ENCODE measurements around the gene PPP6R3.

PPP6R3 gene

DNA sequence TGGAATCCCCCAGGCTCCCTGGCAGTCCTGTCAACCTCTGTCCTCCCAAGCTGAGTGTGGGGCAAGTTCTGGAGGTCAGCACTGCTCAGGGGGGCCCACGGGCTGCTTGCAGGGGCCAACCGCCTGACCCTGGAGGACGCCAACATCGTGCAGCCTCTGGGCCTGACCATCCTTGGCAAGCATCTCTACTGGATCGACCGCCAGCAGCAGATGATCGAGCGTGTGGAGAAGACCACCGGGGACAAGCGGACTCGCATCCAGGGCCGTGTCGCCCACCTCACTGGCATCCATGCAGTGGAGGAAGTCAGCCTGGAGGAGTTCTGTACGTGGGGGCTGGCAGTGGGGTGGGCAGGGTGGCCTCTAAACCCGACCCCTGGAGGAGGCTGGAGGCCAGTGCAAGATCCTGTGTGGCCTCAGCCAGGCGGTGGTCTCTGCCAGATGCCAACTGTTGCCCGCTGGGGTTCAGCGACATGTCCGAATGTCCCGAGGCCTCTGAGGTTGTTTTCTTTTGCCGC is 34.6 kb upstream of the PPP6R3 start:
- in situ Hi-C loops (cut with MboI; ENCODE audit: low sequenced_read_pairs, unreplicated experiment) = no loop called here
- TF ChIP-seq, protein P1, sequence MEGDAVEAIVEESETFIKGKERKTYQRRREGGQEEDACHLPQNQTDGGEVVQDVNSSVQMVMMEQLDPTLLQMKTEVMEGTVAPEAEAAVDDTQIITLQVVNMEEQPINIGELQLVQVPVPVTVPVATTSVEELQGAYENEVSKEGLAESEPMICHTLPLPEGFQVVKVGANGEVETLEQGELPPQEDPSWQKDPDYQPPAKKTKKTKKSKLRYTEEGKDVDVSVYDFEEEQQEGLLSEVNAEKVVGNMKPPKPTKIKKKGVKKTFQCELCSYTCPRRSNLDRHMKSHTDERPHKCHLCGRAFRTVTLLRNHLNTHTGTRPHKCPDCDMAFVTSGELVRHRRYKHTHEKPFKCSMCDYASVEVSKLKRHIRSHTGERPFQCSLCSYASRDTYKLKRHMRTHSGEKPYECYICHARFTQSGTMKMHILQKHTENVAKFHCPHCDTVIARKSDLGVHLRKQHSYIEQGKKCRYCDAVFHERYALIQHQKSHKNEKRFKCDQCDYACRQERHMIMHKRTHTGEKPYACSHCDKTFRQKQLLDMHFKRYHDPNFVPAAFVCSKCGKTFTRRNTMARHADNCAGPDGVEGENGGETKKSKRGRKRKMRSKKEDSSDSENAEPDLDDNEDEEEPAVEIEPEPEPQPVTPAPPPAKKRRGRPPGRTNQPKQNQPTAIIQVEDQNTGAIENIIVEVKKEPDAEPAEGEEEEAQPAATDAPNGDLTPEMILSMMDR (IDR thresholded peaks at IDR 0.05; ENCODE audit: borderline replicate concordance, control extremely low read depth, extremely low read depth, insufficient read depth, missing control alignments) = no peak
- no peak for DNase-seq (ENCODE audit: low spot score)

DNA sequence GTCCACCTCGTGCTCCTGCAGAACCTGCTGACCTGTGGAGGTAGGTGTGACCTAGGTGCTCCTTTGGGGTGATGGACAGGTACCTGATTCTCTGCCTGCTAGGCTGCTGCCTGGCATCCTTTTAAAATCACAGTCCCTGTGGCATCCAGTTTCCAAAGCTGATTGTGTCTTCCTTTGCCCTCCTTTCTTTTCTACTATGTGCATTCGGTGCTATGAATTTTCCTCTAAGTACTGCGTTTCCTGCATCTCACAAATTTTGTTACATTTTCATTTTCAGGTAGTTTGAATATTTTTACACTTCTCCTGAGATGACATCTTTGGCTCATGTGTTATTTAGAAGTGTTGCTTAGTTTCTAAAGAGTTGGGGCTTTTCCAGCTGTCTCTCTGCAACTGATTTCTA is 30.9 kb upstream of the PPP6R3 start:
- DNase-seq (ENCODE audit: low spot score) = no peak
- in situ Hi-C loops (cut with MboI; ENCODE audit: low sequenced_read_pairs, unreplicated experiment) = no loop called here
- TF ChIP-seq, protein P1 (IDR thresholded peaks at IDR 0.05; ENCODE audit: borderline replicate concordance, control extremely low read depth, extremely low read depth, insufficient read depth, missing control alignments) = no peak

DNA sequence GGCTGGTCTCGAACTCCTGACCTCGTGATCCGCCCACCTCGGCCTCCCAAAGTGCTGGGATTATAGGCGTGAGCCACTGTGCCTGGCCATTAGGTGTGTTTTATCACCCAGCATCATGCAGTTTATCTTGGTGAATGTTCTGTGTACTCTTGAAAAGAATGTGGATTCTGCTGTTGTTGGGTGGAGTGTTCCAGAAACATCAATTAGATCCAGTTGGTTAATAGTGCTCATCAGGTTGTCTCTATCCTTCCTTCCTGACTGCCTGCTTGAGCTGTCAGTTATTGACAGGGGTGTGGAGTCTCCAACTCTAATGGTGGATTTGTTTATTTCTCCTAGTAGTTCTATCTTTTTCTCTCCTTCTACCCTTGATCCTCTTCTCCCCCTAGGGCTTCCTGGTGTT is 30.2 kb upstream of the PPP6R3 start:
- TF ChIP-seq, protein P1 (IDR thresholded peaks at IDR 0.05; ENCODE audit: borderline replicate concordance, control extremely low read depth, extremely low read depth, insufficient read depth, missing control alignments) = no peak
- in situ Hi-C loops (cut with MboI; ENCODE audit: low sequenced_read_pairs, unreplicated experiment) = no loop called here
- no peak for DNase-seq (ENCODE audit: low spot score)

DNA sequence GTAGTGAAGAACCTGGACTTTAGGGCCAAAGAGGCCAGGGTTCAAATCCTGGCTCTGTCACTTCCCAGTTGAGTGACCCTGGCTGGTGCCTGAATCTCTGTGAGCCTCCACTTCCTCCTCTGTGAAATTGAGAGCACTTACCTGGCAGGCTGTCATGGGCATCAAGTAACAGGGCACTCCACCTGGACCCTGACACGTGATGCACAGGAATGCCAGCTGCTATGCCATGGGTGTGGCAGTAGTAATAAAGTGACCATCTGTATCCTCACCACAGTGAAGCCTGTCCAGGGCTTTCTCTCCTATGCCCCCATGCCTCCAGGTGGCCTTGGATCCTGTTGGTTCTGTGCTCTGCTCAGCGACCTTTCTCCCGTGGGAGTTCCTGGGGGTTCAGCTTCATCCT is 29.8 kb upstream of the PPP6R3 start:
- in situ Hi-C loops (cut with MboI; ENCODE audit: low sequenced_read_pairs, unreplicated experiment) = no loop called here
- TF ChIP-seq, protein P1 (IDR thresholded peaks at IDR 0.05; ENCODE audit: borderline replicate concordance, control extremely low read depth, extremely low read depth, insufficient read depth, missing control alignments) = no peak

DNA sequence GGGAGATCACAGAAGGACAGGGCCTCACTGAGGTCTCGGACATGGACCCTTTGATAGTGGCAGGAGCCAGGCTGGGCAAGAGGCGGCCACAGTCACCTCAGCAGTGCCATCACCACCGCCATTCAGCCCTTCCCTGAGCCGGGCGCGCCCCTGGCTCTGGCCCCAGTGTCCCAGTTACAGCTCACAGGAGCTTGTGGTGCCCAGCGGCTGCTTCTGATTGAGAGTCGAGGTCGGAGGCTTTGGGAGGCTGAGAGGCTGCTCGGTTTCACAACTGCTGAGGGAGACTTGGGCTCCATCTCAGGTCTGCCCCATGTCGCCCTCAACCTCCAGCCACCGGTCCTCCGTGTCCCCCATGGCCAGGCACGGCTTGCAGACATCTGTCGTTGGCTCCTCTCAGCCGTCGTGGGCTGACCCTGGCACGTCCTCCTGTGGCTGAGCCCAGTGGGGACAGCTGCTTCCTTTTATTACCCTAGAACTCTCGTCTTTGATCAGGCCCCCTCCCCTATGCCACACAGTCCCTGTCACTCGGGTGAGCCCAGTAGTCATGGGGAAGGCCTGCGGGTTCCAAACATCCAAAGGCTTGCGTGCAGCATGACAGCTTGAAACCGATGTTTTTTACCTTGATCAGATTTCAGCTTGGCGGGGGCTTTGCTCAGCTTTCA is 28.4 kb upstream of the PPP6R3 start:
- in situ Hi-C loops (cut with MboI; ENCODE audit: low sequenced_read_pairs, unreplicated experiment) = no loop called here
- no peak for DNase-seq (ENCODE audit: low spot score)
- TF ChIP-seq, protein P1 (IDR thresholded peaks at IDR 0.05; ENCODE audit: borderline replicate concordance, control extremely low read depth, extremely low read depth, insufficient read depth, missing control alignments) = no peak

More for the DNA sequence above, 29.8 kb upstream of the PPP6R3 start:
- DNase-seq (ENCODE audit: low spot score) = no peak

DNA sequence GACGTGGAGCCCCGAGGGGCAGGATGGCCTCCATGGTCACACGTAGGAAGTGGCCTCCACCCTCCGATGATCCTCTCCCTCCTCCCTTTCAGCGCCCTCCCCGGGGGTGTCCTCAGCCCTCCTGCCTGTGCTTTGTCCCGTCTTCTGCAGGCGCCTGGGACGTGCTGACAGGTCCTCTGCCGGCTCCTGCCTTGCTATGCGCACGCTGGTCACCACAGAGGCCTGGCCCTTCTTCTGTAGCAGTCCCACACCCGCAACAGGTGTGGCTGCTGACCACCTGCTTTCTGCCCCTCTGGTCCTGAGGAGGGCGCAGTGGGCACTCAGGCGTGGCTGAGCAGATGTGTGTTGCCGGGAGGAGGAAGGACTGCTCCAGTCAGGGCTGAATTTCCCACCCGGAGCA is 27.7 kb upstream of the PPP6R3 start:
- TF ChIP-seq, protein P1 (IDR thresholded peaks at IDR 0.05; ENCODE audit: borderline replicate concordance, control extremely low read depth, extremely low read depth, insufficient read depth, missing control alignments) = no peak
- no peak for DNase-seq (ENCODE audit: low spot score)
- in situ Hi-C loops (cut with MboI; ENCODE audit: low sequenced_read_pairs, unreplicated experiment) = no loop called here
